A673 (cell line): ENCODE data around the gene KRT14. TPM values are rescaled to one million over a fixed set of nuclear protein-coding genes. Genes with fewer than 3 reads are reported as not detected.
A peak's percentile ranks its signal among the peaks of the same experiment; 100 is the strongest.
"Not testable (repeated sequence)": the region's sequence is repeated elsewhere in the genome, so short reads cannot be mapped to it uniquely, and the experiment has no call there.

Experiments
- BruUV-seq: library from RNA; stranded (reverse); fragments of 400-500 nt; replicated peaks from 2 replicates; lab custom pipeline; 2021; lab: Mats Ljungman, UMichigan
- CTCF ChIA-PET: fragments of 300-600 bp; sonication (Branson Sonifier 250); formaldehyde crosslinking; loops from one replicate; lab custom pipeline; 2022; ENCODE audit warnings: antibody characterized with exemption; lab: Charles Lee
- POLR2A ChIA-PET: fragments of 300-600 bp; sonication (Branson Sonifier 250); formaldehyde crosslinking; loops from one replicate; lab custom pipeline; 2022; ENCODE audit warnings: antibody characterized with exemption; ENCODE audit not compliant: low non-redundant PET; lab: Charles Lee
- DNase-seq: peaks from one replicate; pipeline ENCODE4 v3.0.0-alpha.2; 2015; ENCODE audit warnings: low spot score
- H3K27ac ChIP-seq: fragments of 200-600 bp; sonication (generic); 2 replicates; pipeline ENCODE4 v1.5.1; 2016; ENCODE audit warnings: mixed run types, low read depth, mild to moderate bottlenecking, mixed read lengths, antibody characterized with exemption, low read length; ENCODE audit not compliant: poor library complexity, severe bottlenecking
- H3K27me3 ChIP-seq: fragments of 200-600 bp; sonication (generic); replicated peaks from 2 replicates; pipeline ENCODE4 v1.6.1; 2017; ENCODE audit warnings: mixed run types, low read depth, mild to moderate bottlenecking, mixed read lengths, antibody characterized with exemption, low read length; ENCODE audit not compliant: insufficient read depth, poor library complexity
- H3K36me3 ChIP-seq: fragments of 200-600 bp; sonication (generic); 2 replicates; pipeline ENCODE4 v1.6.1; 2016; ENCODE audit warnings: mixed run types, mild to moderate bottlenecking, mixed read lengths, antibody characterized with exemption, low read length; ENCODE audit not compliant: insufficient read depth, poor library complexity, severe bottlenecking
- H3K4me1 ChIP-seq: fragments of 200-600 bp; sonication (generic); 2 replicates; pipeline ENCODE4 v1.6.1; 2017; ENCODE audit warnings: mixed run types, mild to moderate bottlenecking, mixed read lengths, antibody characterized with exemption, low read length; ENCODE audit not compliant: insufficient read depth, poor library complexity, severe bottlenecking
- H3K4me3 ChIP-seq: fragments of 200-600 bp; sonication (generic); 2 replicates; pipeline ENCODE4 v1.5.1; 2016; ENCODE audit warnings: low read depth, mixed run types, mild to moderate bottlenecking, mixed read lengths, low read length; ENCODE audit not compliant: poor library complexity, severe bottlenecking
- H3K9me3 ChIP-seq: fragments of 200-600 bp; sonication (generic); 2 replicates; pipeline ENCODE4 v1.6.1; 2016; ENCODE audit warnings: mixed run types, low read depth, mild to moderate bottlenecking, mixed read lengths, antibody characterized with exemption, low read length; ENCODE audit not compliant: poor library complexity, severe bottlenecking
- EZH2 ChIP-seq: fragments of 200-600 bp; sonication (generic); IDR thresholded peaks from 2 replicates; pipeline ENCODE4 v1.6.1; 2017; ENCODE audit warnings: borderline replicate concordance, low read depth, mild to moderate bottlenecking, mixed read lengths, antibody characterized with exemption, low read length; ENCODE audit not compliant: poor library complexity, severe bottlenecking
- intact Hi-C: fragments of 100-400 bp; cut with micrococcal nuclease; formaldehyde crosslinking; loops from one replicate; pipeline ENCODE4 v1.10.0; 2022; ENCODE audit not compliant: unreplicated experiment
- total RNA-seq: library from RNA; stranded (reverse); gene quantifications from 2 replicates; pipeline ENCODE4 v1.2.3, GENCODE V29; 2021
- TF ChIP-seq, protein P1 (sequence below): fragments of 300-800, 200-600 bp; sonication (generic); conservative IDR thresholded peaks from 2 replicates; pipeline ENCODE4 v1.5.1; 2017; ENCODE audit warnings: low read depth, mild to moderate bottlenecking, antibody characterized with exemption, low read length, moderate library complexity, mixed read lengths

Gene KRT14
- total RNA-seq, 1 experiment from 2014 or later, result not detected

DNA sequence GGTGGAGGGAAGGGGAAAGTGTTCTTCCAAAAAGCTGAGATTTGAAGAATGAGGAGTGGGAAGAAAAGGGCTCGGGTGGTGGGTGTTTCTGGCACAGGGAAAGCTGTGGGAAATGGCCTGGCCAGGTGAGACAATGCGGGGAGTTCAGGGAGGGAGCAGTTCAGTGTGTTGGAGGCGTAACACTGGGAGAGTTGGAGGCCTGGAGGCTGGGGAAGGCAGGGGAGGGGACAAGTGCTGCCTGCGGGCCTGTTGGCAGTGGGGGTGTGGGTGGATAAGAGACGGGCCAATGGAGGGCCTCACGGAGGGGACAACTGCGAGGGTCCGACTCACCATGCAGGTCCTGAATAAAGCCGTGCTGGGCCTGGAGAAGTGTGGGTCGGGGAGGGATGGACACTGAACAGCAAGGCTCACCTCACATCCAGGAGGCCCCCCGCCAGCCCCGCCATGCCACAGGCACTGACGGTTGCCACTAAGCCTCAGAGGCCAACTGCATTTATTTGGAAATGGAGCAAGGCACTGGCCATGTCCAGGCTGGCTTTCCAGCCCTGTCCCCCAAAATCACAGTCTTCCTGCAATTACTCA lies 40.8 kb downstream of the KRT14 start:
- POLR2A ChIA-PET, result no interaction called here

DNA sequence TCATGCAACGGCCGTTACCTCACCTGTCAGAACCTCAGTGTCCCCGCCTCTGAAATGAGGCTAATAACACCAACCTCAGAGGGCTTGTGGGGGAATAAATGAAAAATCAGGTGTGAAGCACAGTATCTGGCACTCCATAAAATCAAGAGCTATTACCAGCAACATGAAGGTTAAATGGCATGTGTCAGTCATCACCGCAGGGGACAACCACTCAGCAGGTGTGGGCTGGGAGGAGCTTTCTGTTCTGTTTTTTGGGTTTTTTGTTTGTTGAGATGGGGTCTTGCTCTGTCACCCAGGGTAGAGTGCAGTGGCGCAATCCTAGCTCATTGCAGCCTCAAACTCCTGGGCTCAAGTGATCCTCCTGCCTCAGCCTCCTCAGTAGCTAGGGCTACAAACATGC lies 41.8 kb downstream of the KRT14 start:
- no peak overlapping the region for H3K27ac ChIP-seq
- CTCF ChIA-PET, result no interaction called here
- H3K4me3 ChIP-seq, result no peak overlapping the region
- TF ChIP-seq, protein P1, sequence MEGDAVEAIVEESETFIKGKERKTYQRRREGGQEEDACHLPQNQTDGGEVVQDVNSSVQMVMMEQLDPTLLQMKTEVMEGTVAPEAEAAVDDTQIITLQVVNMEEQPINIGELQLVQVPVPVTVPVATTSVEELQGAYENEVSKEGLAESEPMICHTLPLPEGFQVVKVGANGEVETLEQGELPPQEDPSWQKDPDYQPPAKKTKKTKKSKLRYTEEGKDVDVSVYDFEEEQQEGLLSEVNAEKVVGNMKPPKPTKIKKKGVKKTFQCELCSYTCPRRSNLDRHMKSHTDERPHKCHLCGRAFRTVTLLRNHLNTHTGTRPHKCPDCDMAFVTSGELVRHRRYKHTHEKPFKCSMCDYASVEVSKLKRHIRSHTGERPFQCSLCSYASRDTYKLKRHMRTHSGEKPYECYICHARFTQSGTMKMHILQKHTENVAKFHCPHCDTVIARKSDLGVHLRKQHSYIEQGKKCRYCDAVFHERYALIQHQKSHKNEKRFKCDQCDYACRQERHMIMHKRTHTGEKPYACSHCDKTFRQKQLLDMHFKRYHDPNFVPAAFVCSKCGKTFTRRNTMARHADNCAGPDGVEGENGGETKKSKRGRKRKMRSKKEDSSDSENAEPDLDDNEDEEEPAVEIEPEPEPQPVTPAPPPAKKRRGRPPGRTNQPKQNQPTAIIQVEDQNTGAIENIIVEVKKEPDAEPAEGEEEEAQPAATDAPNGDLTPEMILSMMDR, result no peak
- no peak for TF ChIP-seq EZH2
- no TSS peak for BruUV-seq
- H3K4me1 ChIP-seq, result no peaks in the 10 kb centered on the region
- no peaks in the 10 kb centered on the region for H3K36me3 ChIP-seq
- no peaks in the 10 kb centered on the region for H3K27me3 ChIP-seq
- DNase-seq, result no peak
- H3K9me3 ChIP-seq, result no peaks in the 10 kb centered on the region
- intact Hi-C loops, result loop anchor here (5.0 kb wide), 1 partner anchor 743 kb away; no protein-coding TSS in a partner anchor
- POLR2A ChIA-PET, result no interaction called here

More for the DNA sequence above, 40.8 kb downstream of the KRT14 start:
- Histone ChIP-seq H3K4me1 (no peaks in the 10 kb centered on the region), H3K4me3 (no peak overlapping the region), H3K27ac (no peak overlapping the region), H3K9me3 (no peaks in the 10 kb centered on the region), H3K27me3 (no peaks in the 10 kb centered on the region), H3K36me3 (no peaks in the 10 kb centered on the region)
- intact Hi-C loops, result loop anchor here (5.0 kb wide), 1 partner anchor 744 kb away; no protein-coding TSS in a partner anchor
- DNase-seq, result no peak
- CTCF ChIA-PET, result interaction anchor here (0.6 kb wide), 1 partner anchor 64 kb away, joined by 3 read pairs; no protein-coding TSS in a partner anchor
- BruUV-seq, result no TSS peak
- TF ChIP-seq, protein P1, result no peak
- no peak for TF ChIP-seq EZH2

DNA sequence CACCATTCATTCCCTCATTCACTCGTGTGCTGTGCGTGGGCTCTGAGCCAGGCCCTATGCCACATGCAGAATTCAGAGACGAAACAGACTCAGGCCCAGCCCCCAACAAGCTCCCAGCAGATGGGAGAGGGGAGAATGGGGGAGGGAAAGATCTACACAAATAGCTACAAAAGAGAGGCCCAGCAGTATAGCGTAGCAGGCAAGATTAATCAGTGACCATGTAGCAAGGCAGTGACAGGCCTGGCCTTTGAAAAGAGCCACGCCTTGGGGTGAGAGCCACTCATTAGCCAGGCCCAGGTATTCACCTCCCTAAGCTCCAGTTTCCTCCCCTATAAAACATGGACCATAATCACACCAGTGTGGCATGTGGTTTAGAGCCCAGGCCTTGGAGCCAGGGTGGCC lies 42.2 kb downstream of the KRT14 start:
- TF ChIP-seq EZH2, result no peak
- TF ChIP-seq, protein P1, result no peak
- intact Hi-C loops, result no loop called here
- H3K4me1 ChIP-seq, result no peaks in the 10 kb centered on the region

DNA sequence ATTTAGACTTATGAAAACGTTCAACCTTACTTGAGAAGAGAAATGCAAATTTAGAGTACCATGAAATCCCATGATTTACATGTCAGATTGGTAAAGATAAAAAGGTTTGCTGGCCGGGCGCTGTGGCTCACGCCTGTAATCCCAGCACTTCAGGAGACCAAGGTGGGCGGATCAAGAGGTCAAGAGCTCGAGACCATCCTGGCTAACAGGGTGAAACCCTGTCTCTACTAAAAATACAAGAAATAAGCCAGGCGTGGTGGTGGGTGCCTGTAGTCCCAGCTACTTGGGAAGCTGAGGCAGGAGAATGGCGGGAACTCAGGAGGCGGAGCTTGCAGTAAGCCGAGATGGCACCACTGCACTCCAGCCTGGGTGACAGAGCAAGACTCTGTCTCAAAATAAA lies 43.9 kb downstream of the KRT14 start:
- H3K36me3 ChIP-seq, DNase-seq, BruUV-seq, H3K27me3 ChIP-seq, H3K9me3 ChIP-seq, CTCF ChIA-PET, H3K4me1 ChIP-seq, H3K27ac ChIP-seq, H3K4me3 ChIP-seq, intact Hi-C loops, POLR2A ChIA-PET: not testable (repeated sequence)

More for the DNA sequence above, 42.2 kb downstream of the KRT14 start:
- DNase-seq, result peak; percentile 14
- ChIA-PET POLR2A (no interaction called here), CTCF (no interaction called here)
- no peaks in the 10 kb centered on the region for H3K27me3 ChIP-seq
- H3K9me3 ChIP-seq, result no peaks in the 10 kb centered on the region
- H3K27ac ChIP-seq, result no peak overlapping the region
- H3K4me3 ChIP-seq, result no peak overlapping the region
- H3K36me3 ChIP-seq, result no peaks in the 10 kb centered on the region
- BruUV-seq, result no TSS peak
